Loucy (cell line): ENCODE measurements around the gene TMPRSS11A.

ENCODE experiments used
- EZH2phosphoT487 ChIP-seq: fragments of 200-600 bp; IDR thresholded peaks from 2 replicates; pipeline ENCODE4 v1.6.1; 2018; ENCODE audit warnings: antibody characterized with exemption, mild to moderate bottlenecking, moderate library complexity, borderline replicate concordance
- TF ChIP-seq, protein P1 (sequence below): fragments of 200-600 bp; sonication (generic); conservative IDR thresholded peaks from 2 replicates; pipeline ENCODE4 v1.5.1; 2014; ENCODE audit warnings: mild to moderate bottlenecking, antibody characterized with exemption, low read length

DNA sequence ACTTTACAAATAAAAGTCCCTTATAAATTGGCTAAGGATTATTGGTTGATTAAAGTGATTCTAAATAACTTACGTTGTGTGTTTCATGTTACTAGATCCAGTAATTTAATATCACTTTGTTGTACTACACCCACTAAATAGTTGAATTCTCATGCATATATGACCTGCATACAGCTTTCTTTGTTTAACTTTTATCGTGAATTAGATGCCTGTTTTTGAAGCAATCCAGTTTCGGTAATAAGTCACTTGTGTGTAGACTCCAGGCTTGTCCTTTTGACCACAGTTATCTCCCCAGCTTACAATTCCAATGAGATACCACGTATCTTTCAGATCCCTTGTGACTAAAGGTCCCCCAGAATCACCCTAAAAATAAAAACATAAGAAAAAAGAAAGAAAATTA lies 52.2 kb downstream of the TMPRSS11A start:
- TF ChIP-seq, protein P1, sequence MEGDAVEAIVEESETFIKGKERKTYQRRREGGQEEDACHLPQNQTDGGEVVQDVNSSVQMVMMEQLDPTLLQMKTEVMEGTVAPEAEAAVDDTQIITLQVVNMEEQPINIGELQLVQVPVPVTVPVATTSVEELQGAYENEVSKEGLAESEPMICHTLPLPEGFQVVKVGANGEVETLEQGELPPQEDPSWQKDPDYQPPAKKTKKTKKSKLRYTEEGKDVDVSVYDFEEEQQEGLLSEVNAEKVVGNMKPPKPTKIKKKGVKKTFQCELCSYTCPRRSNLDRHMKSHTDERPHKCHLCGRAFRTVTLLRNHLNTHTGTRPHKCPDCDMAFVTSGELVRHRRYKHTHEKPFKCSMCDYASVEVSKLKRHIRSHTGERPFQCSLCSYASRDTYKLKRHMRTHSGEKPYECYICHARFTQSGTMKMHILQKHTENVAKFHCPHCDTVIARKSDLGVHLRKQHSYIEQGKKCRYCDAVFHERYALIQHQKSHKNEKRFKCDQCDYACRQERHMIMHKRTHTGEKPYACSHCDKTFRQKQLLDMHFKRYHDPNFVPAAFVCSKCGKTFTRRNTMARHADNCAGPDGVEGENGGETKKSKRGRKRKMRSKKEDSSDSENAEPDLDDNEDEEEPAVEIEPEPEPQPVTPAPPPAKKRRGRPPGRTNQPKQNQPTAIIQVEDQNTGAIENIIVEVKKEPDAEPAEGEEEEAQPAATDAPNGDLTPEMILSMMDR, result no peak
- no peak for TF ChIP-seq EZH2phosphoT487
